B cell (primary cell): Measurements from ENCODE around the gene KRT82. TPM values are rescaled to one million over a fixed set of nuclear protein-coding genes. Genes with fewer than 3 reads are reported as not detected.

Experiments
- ATAC-seq: fragments of 200-7000 bp; cut with Tn5 transposase; one replicate; pipeline ENCODE4 v1.10.0; 2021; ENCODE audit warnings: low read depth, mild to moderate bottlenecking, moderate number of reproducible peaks, moderate library complexity
- CTCF ChIA-PET: fragments of 350-600 bp; sonication (Branson Sonifier 250); formaldehyde crosslinking; loops from one replicate; lab custom pipeline; 2021; ENCODE audit warnings: antibody characterized with exemption, inconsistent platforms; lab: Charles Lee
- POLR2A ChIA-PET: fragments of 350-600 bp; sonication (Branson Sonifier 250); formaldehyde crosslinking; loops from one replicate; lab custom pipeline; 2021; ENCODE audit warnings: antibody characterized with exemption; lab: Charles Lee
- DNase-seq: peaks from one replicate; pipeline ENCODE4 v3.0.0; 2013
- H2AFZ ChIP-seq: 2 replicates; pipeline ENCODE4 v1.6.1; 2012; ENCODE audit warnings: mild to moderate bottlenecking, low read depth, low read length; ENCODE audit not compliant: insufficient read depth, poor library complexity, severe bottlenecking
- H3K27ac ChIP-seq, 2 donors: 1 replicate in 1 of 2; 2 replicates in 1 of 2; pipeline ENCODE4 v1.5.1; 2012 to 2013; ENCODE audit warnings: low read length in 2 of 2, mild to moderate bottlenecking in 2 of 2, moderate library complexity in 1 of 2
- H3K27me3 ChIP-seq, 4 experiments: fragments of 200-600 bp in 1 of 4; sonication (generic) in 1 of 4; replicated peaks in 1 of 4; 1 replicate in 2 of 4; 2 replicates in 2 of 4; pipeline versions ENCODE4 v1.6.1 to v1.7.0; 2013 to 2016; ENCODE audit warnings: low read length in 3 of 4, mild to moderate bottlenecking in 2 of 4, mixed read lengths in 1 of 4, moderate library complexity in 1 of 4; ENCODE audit not compliant: insufficient read depth in 4 of 4, control insufficient read depth in 3 of 4; ENCODE audit errors: control extremely low read depth in 1 of 4
- H3K36me3 ChIP-seq, 2 experiments: replicated peaks in 1 of 2; 1 replicate in 1 of 2; 2 replicates in 1 of 2; pipeline versions ENCODE4 v1.6.1 to v1.7.1; 2013; ENCODE audit warnings: low read length in 1 of 2; ENCODE audit not compliant: insufficient read depth in 2 of 2, control insufficient read depth in 1 of 2; ENCODE audit errors: control extremely low read depth in 1 of 2, extremely low read depth in 1 of 2
- H3K4me1 ChIP-seq, 2 donors: fragments of 200-600 bp in 1 of 2; sonication (generic) in 1 of 2; 1 replicate in 1 of 2; 2 replicates in 1 of 2; pipeline versions ENCODE4 v1.5.1 to v1.6.1; 2013 to 2017; ENCODE audit warnings: low read length in 2 of 2; ENCODE audit not compliant: control insufficient read depth in 2 of 2, insufficient read depth in 2 of 2
- H3K4me2 ChIP-seq: replicated peaks from 2 replicates; pipeline ENCODE3; 2012; ENCODE audit warnings: mild to moderate bottlenecking, low read depth, low read length; ENCODE audit not compliant: poor library complexity, severe bottlenecking
- H3K4me3 ChIP-seq, 5 experiments: fragments of 200-600 bp in 1 of 5; sonication (generic) in 1 of 5; 1 replicate in 3 of 5; 2 replicates in 2 of 5; pipeline versions ENCODE4 v1.5.1 to v1.7.0; 2011 to 2016; ENCODE audit warnings: low read length in 4 of 5, mild to moderate bottlenecking in 4 of 5, low read depth in 2 of 5, control low read depth in 1 of 5, moderate library complexity in 1 of 5; ENCODE audit not compliant: insufficient read depth in 1 of 5; ENCODE audit errors: control extremely low read depth in 1 of 5, extremely low read depth in 1 of 5
- H3K79me2 ChIP-seq: fragments of 200-600 bp; sonication (generic); one replicate; pipeline ENCODE4 v1.6.0; 2016; ENCODE audit warnings: low read length; ENCODE audit not compliant: control insufficient read depth, insufficient read depth
- H3K9ac ChIP-seq: fragments of 200-600 bp; sonication (generic); 2 replicates; pipeline ENCODE4 v1.6.1; 2017; ENCODE audit warnings: mild to moderate bottlenecking, low read length, moderate library complexity
- H3K9me3 ChIP-seq, 3 donors: one replicate each; pipeline versions ENCODE4 v1.6.1 to v1.7.1; 2013; ENCODE audit warnings: low read length in 2 of 3; ENCODE audit not compliant: control insufficient read depth in 2 of 3, insufficient read depth in 1 of 3; ENCODE audit errors: control extremely low read depth in 1 of 3
- H4K20me1 ChIP-seq: 2 replicates; pipeline ENCODE4 v1.6.0; 2012; ENCODE audit warnings: mild to moderate bottlenecking, low read length; ENCODE audit not compliant: insufficient read depth, control insufficient read depth, poor library complexity, severe bottlenecking
- H3K27ac Mint-ChIP-seq: one replicate; pipeline ENCODE4 v1.8.0; 2021; ENCODE audit warnings: mixed read lengths
- H3K27me3 Mint-ChIP-seq: one replicate; pipeline ENCODE4 v1.8.0; 2021; ENCODE audit warnings: mixed read lengths
- H3K4me1 Mint-ChIP-seq: one replicate; pipeline ENCODE4 v1.8.0; 2021; ENCODE audit warnings: mixed read lengths
- H3K4me3 Mint-ChIP-seq: one replicate; pipeline ENCODE4 v1.8.0; 2021; ENCODE audit warnings: mixed read lengths
- H3K9me3 Mint-ChIP-seq: one replicate; pipeline ENCODE4 v1.8.0; 2022; ENCODE audit warnings: mixed read lengths; ENCODE audit not compliant: insufficient read depth
- EZH2 ChIP-seq: IDR thresholded peaks from 2 replicates; pipeline ENCODE4 v1.6.1; 2012; ENCODE audit warnings: borderline replicate concordance, low read depth, mild to moderate bottlenecking, moderate library complexity, low read length; ENCODE audit not compliant: insufficient read depth, poor library complexity, severe bottlenecking
- WGBS: methylation state at CpG from one replicate; pipeline ENCODE4 v1.1.5; 2013; ENCODE audit warnings: missing lambda C conversion rate; ENCODE audit not compliant: insufficient coverage; 5-methylcytosine and 5-hydroxymethylcytosine counted together
- intact Hi-C: fragments of 100-400 bp; cut with micrococcal nuclease; formaldehyde crosslinking; loops from one replicate; pipeline ENCODE4 v1.10.0; 2022
- polyA plus RNA-seq: library from polyadenylated mRNA; depleted of rRNA; stranded (reverse); fragments of >200 nt; gene quantifications from 2 replicates; pipeline ENCODE4 v1.2.3, GENCODE V29; 2012
- total RNA-seq, 2 donors: library from RNA; stranded (reverse); fragments of 120-200 nt in 1 of 2; gene quantifications; 1 replicate in 1 of 2; 2 replicates in 1 of 2; pipeline versions ENCODE4 v1.2.3 to v1.2.4, GENCODE V29; 2013 to 2022

KRT82 gene
- total and polyA plus RNA-seq, 2 donors (not counting 1 experiment from before 2014, with no cell fraction given): not detected

- Mint-ChIP-seq H3K27ac (no peak overlapping the region), H3K27me3 (peaks cover 21% of the 10 kb centered on the region), H3K4me1 (peaks cover 30% of the 10 kb centered on the region), H3K9me3 (no peaks in the 10 kb centered on the region), H3K4me3 (no peak overlapping the region)
- H3K4me2 ChIP-seq: no peak overlapping the region
- no peaks in the 10 kb centered on the region for H3K79me2 ChIP-seq
- WGBS: 97% methylated on average over 7 of the region's 8 CpGs
- ChIA-PET CTCF (no interaction called here), POLR2A (no interaction called here)
- no peaks in the 10 kb centered on the region for H3K9me3 ChIP-seq
- ATAC-seq: no peak
- no peaks in the 10 kb centered on the region for H3K36me3 ChIP-seq
- H2AFZ ChIP-seq: no peak overlapping the region
- H3K9ac ChIP-seq: no peak overlapping the region
- no peaks in the 10 kb centered on the region for H4K20me1 ChIP-seq
- peaks cover 0 to 6% (median 3%) of the 10 kb centered on the region in 4 experiments for H3K27me3 ChIP-seq
- intact Hi-C loops: no loop called here
- no peak for DNase-seq
- H3K27ac ChIP-seq: no peak overlapping the region
- H3K4me1 ChIP-seq: peaks cover 20 to 21% of the 10 kb centered on the region in 2 donors
- TF ChIP-seq EZH2: no peak
- H3K4me3 ChIP-seq: no peak overlapping the region
Measured at GRCh38 chr12:52355176-52355575, 51.0 kb downstream of the KRT82 start.

- Histone ChIP-seq H3K4me1 (peaks cover 15 to 16% of the 10 kb centered on the region in 2 donors), H4K20me1 (no peaks in the 10 kb centered on the region), H3K27me3 (peaks cover 0 to 9% (median 3%) of the 10 kb centered on the region in 4 experiments), H3K27ac (no peak overlapping the region), H3K9ac (no peak overlapping the region), H3K36me3 (no peaks in the 10 kb centered on the region), H3K9me3 (no peaks in the 10 kb centered on the region), H3K79me2 (no peaks in the 10 kb centered on the region), H3K4me2 (no peak overlapping the region), H3K4me3 (no peak overlapping the region), H2AFZ (no peak overlapping the region)
- intact Hi-C loops: no loop called here
- ATAC-seq (no peak), DNase-seq (no peak)
- Mint-ChIP-seq H3K4me1 (peaks cover 24% of the 10 kb centered on the region), H3K9me3 (no peaks in the 10 kb centered on the region), H3K27ac (no peak overlapping the region), H3K27me3 (peaks cover 17% of the 10 kb centered on the region), H3K4me3 (no peak overlapping the region)
- 42% methylated on average over 3 of the region's 5 CpGs for WGBS
- TF ChIP-seq EZH2: no peak
- ChIA-PET POLR2A (no interaction called here), CTCF (no interaction called here)
Measured at GRCh38 chr12:52354200-52354599, 51.9 kb downstream of the KRT82 start.
